Measurements from ENCODE around the gene TMEM182. TPM values are rescaled to one million over a fixed set of nuclear protein-coding genes. Genes with fewer than 3 reads are reported as not detected.

Gene TMEM182
- 4.2 to 6.0 TPM (median 5.1 TPM) in 3 replicates for total RNA-seq
- long read RNA-seq, transcript TMEM182-202 (5 exons, 3,112 nt), result major isoform, 9 of 12 reads
- long read RNA-seq, partial matches to known transcripts, result 0 of 12 reads
- long read RNA-seq, other reads (novel, unspliced or antisense), result 1 of 12 reads

- Mint-ChIP-seq H3K4me1 (ENCODE audit: low read depth) (no peaks in the 10 kb centered on the region), H3K4me3 (ENCODE audit: unreplicated experiment) (no peak within 1 kb of the TSS), H3K36me3 (ENCODE audit: low read depth) (peaks cover 4% of the 10 kb centered on the region), H3K27ac (ENCODE audit: unreplicated experiment) (no peak within 1 kb of the TSS), H3K9me3 (ENCODE audit: low read depth) (no peaks in the 10 kb centered on the region), H3K27me3 (ENCODE audit: low read depth) (no peaks in the 10 kb centered on the region)
- no peak for TF ChIP-seq CTCF (IDR thresholded peaks at IDR 0.05)
- no peak for DNase-seq (ENCODE audit: low spot score)
Observed at GRCh38 chr2:102761763-102762162, at the start of gene TMEM182. TMEM182 (plus strand) TSS chr2:102762031; CDS start chr2:102762218, 187 bp downstream.

GRCh38 chr2:102717308-102718018 is 44.4 kb upstream of the TMEM182 start:
- Mint-ChIP-seq H3K27ac (ENCODE audit: unreplicated experiment) (no peak overlapping the region), H3K27me3 (ENCODE audit: low read depth) (no peaks in the 10 kb centered on the region)
- no peak for DNase-seq (ENCODE audit: low spot score)

GRCh38 chr2:102718387-102719316 is 43.2 kb upstream of the TMEM182 start:
- H3K27ac Mint-ChIP-seq (ENCODE audit: unreplicated experiment), result no peak overlapping the region
- TF ChIP-seq CTCF (IDR thresholded peaks at IDR 0.05), result no peak
- H3K36me3 Mint-ChIP-seq (ENCODE audit: low read depth), result peaks cover 43% of the 10 kb centered on the region
- H3K9me3 Mint-ChIP-seq (ENCODE audit: low read depth), result no peaks in the 10 kb centered on the region
- no peak overlapping the region for H3K4me3 Mint-ChIP-seq (ENCODE audit: unreplicated experiment)
- DNase-seq (ENCODE audit: low spot score), result no peak
- H3K27me3 Mint-ChIP-seq (ENCODE audit: low read depth), result no peaks in the 10 kb centered on the region
- H3K4me1 Mint-ChIP-seq (ENCODE audit: low read depth), result peaks cover 4% of the 10 kb centered on the region

More at GRCh38 chr2:102717308-102718018, 44.4 kb upstream of the TMEM182 start:
- TF ChIP-seq CTCF (IDR thresholded peaks at IDR 0.05), result no peak
- Mint-ChIP-seq H3K9me3 (ENCODE audit: low read depth) (no peaks in the 10 kb centered on the region), H3K36me3 (ENCODE audit: low read depth) (peaks cover 32% of the 10 kb centered on the region), H3K4me1 (ENCODE audit: low read depth) (peaks cover 4% of the 10 kb centered on the region), H3K4me3 (ENCODE audit: unreplicated experiment) (no peak overlapping the region)

- Mint-ChIP-seq H3K4me1 (ENCODE audit: low read depth) (peaks cover 3% of the 10 kb centered on the region), H3K4me3 (ENCODE audit: unreplicated experiment) (no peak overlapping the region), H3K36me3 (ENCODE audit: low read depth) (peaks cover 42% of the 10 kb centered on the region), H3K9me3 (ENCODE audit: low read depth) (no peaks in the 10 kb centered on the region), H3K27me3 (ENCODE audit: low read depth) (no peaks in the 10 kb centered on the region), H3K27ac (ENCODE audit: unreplicated experiment) (no peak overlapping the region)
- no peak for DNase-seq (ENCODE audit: low spot score)
- no peak for TF ChIP-seq CTCF (IDR thresholded peaks at IDR 0.05)
Observed at GRCh38 chr2:102724016-102724490, 37.8 kb upstream of the TMEM182 start.

GRCh38 chr2:102724553-102724952 is 37.3 kb upstream of the TMEM182 start:
- H3K36me3 Mint-ChIP-seq (ENCODE audit: low read depth), result peaks cover 40% of the 10 kb centered on the region
- H3K27me3 Mint-ChIP-seq (ENCODE audit: low read depth), result no peaks in the 10 kb centered on the region

More at GRCh38 chr2:102724553-102724952, 37.3 kb upstream of the TMEM182 start:
- Mint-ChIP-seq H3K4me3 (ENCODE audit: unreplicated experiment) (no peak overlapping the region), H3K4me1 (ENCODE audit: low read depth) (peaks cover 3% of the 10 kb centered on the region), H3K27ac (ENCODE audit: unreplicated experiment) (no peak overlapping the region), H3K9me3 (ENCODE audit: low read depth) (no peaks in the 10 kb centered on the region)
- no peak for TF ChIP-seq CTCF (IDR thresholded peaks at IDR 0.05)
- no peak for DNase-seq (ENCODE audit: low spot score)

Data from chondrocyte (in vitro differentiated cells).